ENCODE data around the gene PDE4D. TPM values are rescaled to one million over a fixed set of nuclear protein-coding genes. Genes with fewer than 3 reads are reported as not detected.

The PDE4D gene
- total RNA-seq, 1 donor from 2014 or later = 50.0 TPM

DNA sequence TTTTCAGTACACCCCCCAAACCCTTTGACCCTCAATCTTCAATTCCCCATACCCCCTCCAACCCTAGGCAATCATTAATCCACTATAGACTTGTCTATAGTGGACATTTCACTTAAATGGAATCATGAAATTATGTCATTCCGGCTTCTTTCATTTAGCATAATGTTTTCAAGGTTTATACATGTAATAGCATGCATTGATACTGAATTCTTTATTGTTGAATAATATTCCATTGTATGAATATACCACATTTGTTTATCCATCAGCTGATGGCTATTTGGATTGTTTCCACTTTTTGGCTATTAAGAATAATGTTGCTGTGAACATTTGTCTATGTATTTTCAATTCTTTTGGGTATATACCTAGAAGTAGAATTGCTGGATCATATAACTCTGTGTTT lies 238.8 kb downstream of the PDE4D start:
- no peaks in the 10 kb centered on the region for H3K27me3 Mint-ChIP-seq
- no peaks in the 10 kb centered on the region for H3K9me3 Mint-ChIP-seq
- no peak for DNase-seq (ENCODE audit: extremely low spot score, unreplicated experiment)
- H3K4me3 Mint-ChIP-seq = no peak overlapping the region
- H3K27ac Mint-ChIP-seq = no peak overlapping the region
- H3K36me3 Mint-ChIP-seq = peaks cover 3% of the 10 kb centered on the region
- H3K4me1 Mint-ChIP-seq (ENCODE audit: unreplicated experiment) = no peaks in the 10 kb centered on the region
- TF ChIP-seq, protein P1, sequence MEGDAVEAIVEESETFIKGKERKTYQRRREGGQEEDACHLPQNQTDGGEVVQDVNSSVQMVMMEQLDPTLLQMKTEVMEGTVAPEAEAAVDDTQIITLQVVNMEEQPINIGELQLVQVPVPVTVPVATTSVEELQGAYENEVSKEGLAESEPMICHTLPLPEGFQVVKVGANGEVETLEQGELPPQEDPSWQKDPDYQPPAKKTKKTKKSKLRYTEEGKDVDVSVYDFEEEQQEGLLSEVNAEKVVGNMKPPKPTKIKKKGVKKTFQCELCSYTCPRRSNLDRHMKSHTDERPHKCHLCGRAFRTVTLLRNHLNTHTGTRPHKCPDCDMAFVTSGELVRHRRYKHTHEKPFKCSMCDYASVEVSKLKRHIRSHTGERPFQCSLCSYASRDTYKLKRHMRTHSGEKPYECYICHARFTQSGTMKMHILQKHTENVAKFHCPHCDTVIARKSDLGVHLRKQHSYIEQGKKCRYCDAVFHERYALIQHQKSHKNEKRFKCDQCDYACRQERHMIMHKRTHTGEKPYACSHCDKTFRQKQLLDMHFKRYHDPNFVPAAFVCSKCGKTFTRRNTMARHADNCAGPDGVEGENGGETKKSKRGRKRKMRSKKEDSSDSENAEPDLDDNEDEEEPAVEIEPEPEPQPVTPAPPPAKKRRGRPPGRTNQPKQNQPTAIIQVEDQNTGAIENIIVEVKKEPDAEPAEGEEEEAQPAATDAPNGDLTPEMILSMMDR (conservative IDR thresholded peaks at IDR 0.05) = no peak

DNA sequence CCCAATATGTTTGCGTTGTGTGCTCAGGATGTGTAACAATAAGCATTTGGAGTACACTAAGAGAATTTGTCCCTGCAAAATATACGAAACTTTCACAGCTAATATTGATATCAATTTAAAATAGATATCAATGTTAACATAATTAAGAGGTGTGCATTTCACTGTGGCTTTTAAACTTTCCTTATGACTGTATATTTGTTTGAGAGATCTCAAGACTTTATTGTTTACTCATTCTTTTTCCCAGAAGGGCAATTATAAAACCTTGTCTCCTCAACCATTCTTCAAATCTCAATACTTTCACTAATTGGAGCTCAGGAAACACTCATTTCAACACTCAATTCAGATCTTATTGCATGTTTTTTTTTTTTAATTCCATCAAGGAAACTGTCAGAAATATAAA lies 241.1 kb downstream of the PDE4D start:
- H3K4me1 Mint-ChIP-seq (ENCODE audit: unreplicated experiment) = peaks cover 9% of the 10 kb centered on the region
- H3K4me3 Mint-ChIP-seq = no peak overlapping the region
- TF ChIP-seq, protein P1 (conservative IDR thresholded peaks at IDR 0.05) = no peak

DNA sequence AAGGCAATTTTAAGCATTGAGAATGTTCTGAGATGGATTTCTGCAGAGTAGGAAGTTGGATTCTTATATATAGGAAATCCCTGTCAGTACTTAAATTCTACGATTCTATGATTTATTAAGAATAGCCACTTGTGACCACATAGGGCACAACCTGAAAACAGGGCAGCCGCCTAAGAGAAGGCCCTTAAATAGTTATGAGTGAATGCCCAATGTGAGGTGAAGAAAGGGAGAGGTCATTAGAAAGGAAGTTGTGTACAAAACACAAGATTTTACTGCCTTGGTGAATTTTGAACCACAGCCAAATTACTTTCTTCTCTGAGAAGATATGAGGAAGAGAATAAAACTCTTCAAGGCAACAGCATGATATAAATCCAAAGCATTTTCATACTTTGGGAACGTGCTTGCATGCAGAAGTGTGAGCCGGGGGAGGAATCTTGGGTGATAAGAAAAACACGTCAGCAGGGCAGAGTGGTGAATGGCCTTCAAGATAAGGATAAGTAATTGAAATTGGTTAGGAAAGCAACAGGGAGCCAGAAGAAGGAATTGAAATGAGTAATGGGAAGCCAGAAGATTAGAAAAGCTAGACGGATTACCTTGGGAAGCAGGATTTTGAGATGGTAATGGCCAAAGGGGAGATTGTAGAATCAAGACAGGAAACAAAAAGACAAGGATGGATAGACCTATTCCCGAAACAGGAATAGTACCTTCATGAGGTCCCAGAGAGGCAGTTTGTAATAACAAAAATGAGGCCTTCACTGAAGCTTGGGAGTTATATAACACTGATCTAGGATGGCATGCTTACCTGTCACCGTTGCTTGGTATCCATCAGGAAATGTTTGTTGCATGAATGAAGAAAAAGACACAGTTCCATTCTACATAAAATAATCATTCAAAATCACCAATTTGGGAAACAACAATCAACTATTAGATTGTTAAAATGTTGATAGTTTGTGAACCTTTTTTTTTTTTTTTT lies 244.3 kb downstream of the PDE4D start:
- Mint-ChIP-seq H3K27me3 (no peaks in the 10 kb centered on the region), H3K27ac (peak overlapping the region; percentile 27), H3K36me3 (peaks cover 5% of the 10 kb centered on the region), H3K4me1 (ENCODE audit: unreplicated experiment) (peaks cover 9% of the 10 kb centered on the region), H3K9me3 (peaks cover 12% of the 10 kb centered on the region), H3K4me3 (peak overlapping the region; percentile 2)
- DNase-seq (ENCODE audit: extremely low spot score, unreplicated experiment) = no peak
- TF ChIP-seq, protein P1 (conservative IDR thresholded peaks at IDR 0.05) = no peak

More for the DNA sequence above, 241.1 kb downstream of the PDE4D start:
- H3K27me3 Mint-ChIP-seq = no peaks in the 10 kb centered on the region
- H3K27ac Mint-ChIP-seq = no peak overlapping the region
- peaks cover 6% of the 10 kb centered on the region for H3K9me3 Mint-ChIP-seq
- peaks cover 8% of the 10 kb centered on the region for H3K36me3 Mint-ChIP-seq
- DNase-seq (ENCODE audit: extremely low spot score, unreplicated experiment) = no peak

DNA sequence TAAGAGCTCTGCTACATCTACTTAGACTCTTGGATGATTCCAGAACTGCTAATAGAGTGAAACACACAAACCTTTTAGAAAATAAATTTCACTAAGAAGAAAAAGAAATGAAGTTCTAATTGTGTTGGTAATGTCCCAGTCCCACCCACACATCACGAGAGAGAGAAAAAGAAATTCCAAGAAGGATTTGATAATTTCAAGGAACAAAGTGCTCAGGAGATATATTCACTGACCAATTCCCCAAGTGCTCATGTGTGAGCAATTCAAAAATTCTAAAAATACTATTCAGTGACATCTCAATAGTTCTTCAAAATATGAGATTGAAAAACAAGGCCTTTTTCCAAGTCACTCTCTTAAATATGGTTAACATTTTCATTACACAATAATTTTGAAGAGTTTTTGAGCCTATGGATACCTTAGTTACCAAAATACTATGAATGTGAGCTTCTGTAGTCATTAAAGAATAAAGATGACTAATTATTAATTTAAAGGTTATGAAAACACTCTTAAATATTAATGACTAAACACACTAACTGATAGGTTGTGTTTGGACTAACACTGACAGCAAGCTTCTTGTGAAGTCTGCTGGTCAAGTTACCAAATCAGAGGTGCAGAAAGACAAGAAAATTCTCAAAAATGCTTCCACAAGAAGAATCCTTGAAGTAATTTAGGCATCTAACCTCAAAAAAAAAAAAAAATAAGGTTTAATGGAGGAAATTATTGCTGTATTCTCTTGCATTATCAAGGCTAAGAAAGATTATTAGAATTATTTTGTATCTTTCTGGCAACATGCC lies 245.3 kb downstream of the PDE4D start:
- Mint-ChIP-seq H3K4me3 (no peak overlapping the region), H3K27ac (no peak overlapping the region), H3K36me3 (peaks cover 5% of the 10 kb centered on the region), H3K27me3 (no peaks in the 10 kb centered on the region), H3K4me1 (ENCODE audit: unreplicated experiment) (peaks cover 9% of the 10 kb centered on the region), H3K9me3 (peaks cover 12% of the 10 kb centered on the region)
- TF ChIP-seq, protein P1 (conservative IDR thresholded peaks at IDR 0.05) = no peak
- no peak for DNase-seq (ENCODE audit: extremely low spot score, unreplicated experiment)

DNA sequence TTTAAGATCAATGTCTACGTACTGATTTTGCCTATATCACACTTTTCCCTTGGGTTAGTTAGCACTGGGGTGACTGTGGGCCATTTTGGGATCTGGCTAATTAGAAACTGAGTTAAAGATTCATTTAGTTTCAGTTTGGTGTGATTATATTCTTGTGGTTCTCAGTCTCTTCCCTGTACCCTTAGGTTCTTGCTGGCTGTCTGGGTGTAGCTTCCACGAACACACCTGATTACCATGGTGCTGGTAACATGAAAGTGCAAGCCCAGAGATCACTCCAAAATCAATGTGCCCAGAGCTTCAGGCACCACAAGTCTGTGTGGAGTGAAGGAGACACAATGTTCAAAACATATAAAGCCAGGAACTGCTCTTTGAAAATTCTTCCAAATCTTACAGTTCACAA lies 248.1 kb downstream of the PDE4D start:
- Mint-ChIP-seq H3K27me3 (no peaks in the 10 kb centered on the region), H3K27ac (no peak overlapping the region), H3K4me3 (no peak overlapping the region), H3K36me3 (peaks cover 9% of the 10 kb centered on the region), H3K4me1 (ENCODE audit: unreplicated experiment) (peaks cover 13% of the 10 kb centered on the region), H3K9me3 (peaks cover 12% of the 10 kb centered on the region)
- TF ChIP-seq, protein P1 (conservative IDR thresholded peaks at IDR 0.05) = no peak
- no peak for DNase-seq (ENCODE audit: extremely low spot score, unreplicated experiment)

All from type B pancreatic cell (in vitro differentiated cells).